ENCODE data around the gene PSMD2. TPM values are rescaled to one million over a fixed set of nuclear protein-coding genes. Genes with fewer than 3 reads are reported as not detected.

The PSMD2 gene
- total and polyA plus RNA-seq, 10 of the 15 experiments (the other 5 are each of a cell fraction or from before 2014, with no cell fraction given): 103 to 515 (median 197) TPM

DNA sequence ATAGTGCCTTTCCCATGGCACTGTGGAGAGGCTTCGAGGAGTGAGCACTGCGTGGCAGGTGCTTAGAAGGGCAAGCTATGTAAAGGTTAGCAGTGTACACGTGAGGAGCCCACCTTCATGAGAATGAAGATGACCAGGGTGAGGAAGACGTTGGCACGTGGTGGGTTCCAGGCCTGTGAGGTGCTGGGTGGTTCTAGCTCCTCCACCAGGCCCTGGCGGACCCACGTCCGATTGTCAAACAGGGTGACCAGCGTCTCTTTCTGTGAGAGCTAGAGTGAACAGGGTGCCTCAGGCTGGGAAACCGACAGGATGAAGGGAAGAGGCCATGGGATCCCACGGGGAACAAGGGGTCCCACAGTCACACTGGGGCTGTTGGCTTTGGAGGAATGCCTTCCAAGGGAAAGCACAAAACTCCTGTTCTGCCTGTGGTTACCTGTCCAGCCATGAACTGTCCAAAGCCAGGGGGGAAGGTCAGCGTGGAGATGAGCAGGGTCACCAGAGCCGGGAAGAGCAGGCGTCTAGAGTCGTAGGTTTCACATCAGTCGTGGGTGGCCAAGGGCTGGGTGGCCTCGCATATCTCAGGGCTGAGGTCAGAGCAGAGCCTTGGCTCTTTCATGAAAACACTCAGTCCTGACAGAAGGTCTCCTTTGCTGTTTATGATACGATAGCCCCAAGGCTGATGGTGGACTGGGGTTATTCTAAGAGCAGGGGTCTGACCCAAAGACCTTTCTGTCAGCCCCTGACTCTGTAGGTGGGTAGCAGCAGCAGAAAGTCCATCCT, 56.4 kb downstream of the PSMD2 start:
- BruUV-seq (replicated peaks): no TSS peak
- in situ Hi-C loops (cut with MboI) (no loop called here), intact Hi-C loops (cut with micrococcal nuclease; ENCODE audit: unreplicated experiment) (loop anchor here (1.0 kb wide), 1 partner anchor 158 kb away; no protein-coding TSS in a partner anchor)
- no peak overlapping the region for H3K4me2 ChIP-seq (ENCODE audit: control insufficient read depth, insufficient read depth)
- CTCF ChIA-PET: interaction anchor here (0.6 to 3.7 kb wide), 8 partner anchors 15 to 165 kb away, joined by 3 to 16 read pairs (median 4); partner anchors contain the start of gene FAM131A
- POLR2A ChIA-PET: interaction anchor here (1.2 kb wide), 1 partner anchor 14 kb away, joined by 3 read pairs; no protein-coding TSS in a partner anchor
- RAD21 ChIA-PET (ENCODE audit: unreplicated experiment): interaction anchor here (2.6 kb wide), 1 partner anchor 16 kb away, joined by 11 read pairs; no protein-coding TSS in a partner anchor
- SMC1A ChIA-PET (ENCODE audit: uncharacterized antibody, unreplicated experiment): interaction anchor here (0.6 to 1.2 kb wide), 3 partner anchors 16 to 157 kb away, joined by 3 read pairs; no protein-coding TSS in a partner anchor
- H4K20me1 ChIP-seq (ENCODE audit: control insufficient read depth, insufficient read depth): no peaks in the 10 kb centered on the region
- no peaks in the 10 kb centered on the region; a peak in 1 of 4 replicates for H3K27me3 ChIP-seq (replicated peaks in 1 of 2; ENCODE audit: control insufficient read depth in 2 of 2, insufficient read depth in 2 of 2, low read length in 1 of 2)
- 56% methylated on average over 18 of the region's 18 CpGs for WGBS (ENCODE audit: insufficient coverage, insufficient replicate concordance, low lambda C conversion rate, missing lambda C conversion rate)
- ATAC-seq (no peak), DNase-seq (ENCODE audit: low read depth, low spot score) (no peak), FAIRE-seq (no peak)
- no peaks in the 10 kb centered on the region for H3K79me2 ChIP-seq (ENCODE audit: control insufficient read depth, insufficient read depth, low read length)
- H2AFZ ChIP-seq (ENCODE audit: control insufficient read depth, low read depth, low read length): no peak overlapping the region
- no peak overlapping the region for H3K9ac ChIP-seq (ENCODE audit: control insufficient read depth, insufficient read depth, low read length)
- H3K4me3 ChIP-seq: no peak overlapping the region
- H3K27ac ChIP-seq (ENCODE audit: control insufficient read depth, insufficient read depth): no peak overlapping the region
- no peaks in the 10 kb centered on the region for H3K36me3 ChIP-seq (ENCODE audit: control insufficient read depth in 2 of 2, insufficient read depth in 2 of 2, low read length in 1 of 2)
- no peaks in the 10 kb centered on the region for H3K9me3 ChIP-seq (replicated peaks; ENCODE audit: control insufficient read depth, insufficient read depth, low read length)
- H3K4me1 ChIP-seq (ENCODE audit: control insufficient read depth, insufficient read depth, low read length): no peaks in the 10 kb centered on the region
- TF ChIP-seq ZBTB40 (IDR thresholded peaks at IDR 0.05; ENCODE audit: borderline replicate concordance) (no peak), FOXK2 (IDR thresholded peaks at IDR 0.05) (no peak), NFYB (IDR thresholded peaks at IDR 0.05; ENCODE audit: insufficient read depth, low read depth, low read length) (no peak), KLF5 (IDR thresholded peaks at IDR 0.05; ENCODE audit: partially characterized antibody) (no peak), HCFC1 (IDR thresholded peaks at IDR 0.05; ENCODE audit: low read length) (no peak)
- TF ChIP-seq, protein P1, sequence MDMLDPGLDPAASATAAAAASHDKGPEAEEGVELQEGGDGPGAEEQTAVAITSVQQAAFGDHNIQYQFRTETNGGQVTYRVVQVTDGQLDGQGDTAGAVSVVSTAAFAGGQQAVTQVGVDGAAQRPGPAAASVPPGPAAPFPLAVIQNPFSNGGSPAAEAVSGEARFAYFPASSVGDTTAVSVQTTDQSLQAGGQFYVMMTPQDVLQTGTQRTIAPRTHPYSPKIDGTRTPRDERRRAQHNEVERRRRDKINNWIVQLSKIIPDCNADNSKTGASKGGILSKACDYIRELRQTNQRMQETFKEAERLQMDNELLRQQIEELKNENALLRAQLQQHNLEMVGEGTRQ (IDR thresholded peaks at IDR 0.05; ENCODE audit: borderline replicate concordance, low read depth, low read length): no peak

Data from GM12878 (cell line).